Thoracic aorta (tissue), 2 donors: ENCODE measurements around the gene MICAL3. TPM values are rescaled to one million over a fixed set of nuclear protein-coding genes. Genes with fewer than 3 reads are reported as not detected.

ENCODE experiments used
- ATAC-seq: fragments of 150-250 bp; one replicate; pipeline ENCODE4 v1.8.0; 2017; ENCODE audit warnings: low read depth; ENCODE audit not compliant: insufficient number of reproducible peaks, low FRiP score
- DNase-seq: peaks from one replicate; pipeline ENCODE4 v3.0.0-alpha.2; 2020; ENCODE audit warnings: low spot score
- H3K27ac ChIP-seq, 2 donors: fragments of 200-600 bp; sonication (generic); 1 replicate in 1 of 2; 2 replicates in 1 of 2; pipeline ENCODE4 v1.5.1; 2016; ENCODE audit warnings: mild to moderate bottlenecking in 2 of 2, moderate library complexity in 2 of 2
- H3K27me3 ChIP-seq: fragments of 200-600 bp; sonication (generic); replicated peaks from 2 replicates; pipeline ENCODE4 v1.6.0; 2016; ENCODE audit warnings: mild to moderate bottlenecking; ENCODE audit not compliant: insufficient read depth
- H3K36me3 ChIP-seq: fragments of 200-600 bp; sonication (generic); one replicate; pipeline ENCODE4 v1.5.1; 2016
- H3K4me1 ChIP-seq, 2 donors: fragments of 200-600 bp; sonication (generic); 1 replicate in 1 of 2; 2 replicates in 1 of 2; pipeline versions ENCODE4 v1.5.1 to v1.6.0; 2016; ENCODE audit warnings: low read depth in 2 of 2, mild to moderate bottlenecking in 1 of 2; ENCODE audit not compliant: control insufficient read depth in 1 of 2
- H3K4me3 ChIP-seq: fragments of 200-600 bp; sonication (generic); 2 replicates; pipeline ENCODE4 v1.5.1; 2016; ENCODE audit warnings: mild to moderate bottlenecking
- H3K9me3 ChIP-seq: fragments of 200-600 bp; sonication (generic); 2 replicates; pipeline ENCODE4 v1.5.1; 2016
- total RNA-seq, 2 donors: library from RNA; depleted of rRNA; stranded (reverse); fragments of >200 nt; gene quantifications; one replicate each; pipeline versions ENCODE4 v1.1.0 to v1.2.3, GENCODE V29; 2016
- TF ChIP-seq, protein P1 (sequence below): fragments of 200-600 bp; sonication (generic); IDR thresholded peaks from one replicate; pipeline ENCODE4 v1.5.1; 2019; ENCODE audit warnings: antibody characterized with exemption

The MICAL3 gene
- total RNA-seq, 2 donors from 2014 or later: 45.2 to 78.0 TPM

DNA sequence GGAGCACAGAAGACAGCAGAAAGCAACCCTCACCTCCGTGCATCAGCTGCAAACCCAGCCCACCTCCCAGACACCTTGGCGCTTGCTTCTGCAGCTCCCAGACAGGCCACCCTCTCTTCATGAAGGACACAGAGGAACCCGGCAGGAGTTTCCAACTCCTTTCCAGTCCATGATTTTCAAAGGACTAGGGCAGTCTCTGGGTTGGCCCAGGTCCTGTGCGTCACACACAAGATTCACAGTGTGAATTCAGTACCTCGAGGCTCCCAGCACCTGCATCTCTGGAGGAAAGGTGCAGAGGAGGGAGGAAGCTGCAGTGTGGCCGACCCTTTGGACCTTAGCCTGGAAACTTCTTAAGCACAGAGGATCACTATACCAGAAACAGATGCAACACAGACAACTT is 189.1 kb downstream of the MICAL3 start:
- peaks cover 8 to 31% of the 10 kb centered on the region in 2 donors for H3K4me1 ChIP-seq
- peaks cover 4% of the 10 kb centered on the region for H3K36me3 ChIP-seq
- H3K27ac ChIP-seq: no peak overlapping the region
- H3K9me3 ChIP-seq: no peaks in the 10 kb centered on the region
- TF ChIP-seq, protein P1, sequence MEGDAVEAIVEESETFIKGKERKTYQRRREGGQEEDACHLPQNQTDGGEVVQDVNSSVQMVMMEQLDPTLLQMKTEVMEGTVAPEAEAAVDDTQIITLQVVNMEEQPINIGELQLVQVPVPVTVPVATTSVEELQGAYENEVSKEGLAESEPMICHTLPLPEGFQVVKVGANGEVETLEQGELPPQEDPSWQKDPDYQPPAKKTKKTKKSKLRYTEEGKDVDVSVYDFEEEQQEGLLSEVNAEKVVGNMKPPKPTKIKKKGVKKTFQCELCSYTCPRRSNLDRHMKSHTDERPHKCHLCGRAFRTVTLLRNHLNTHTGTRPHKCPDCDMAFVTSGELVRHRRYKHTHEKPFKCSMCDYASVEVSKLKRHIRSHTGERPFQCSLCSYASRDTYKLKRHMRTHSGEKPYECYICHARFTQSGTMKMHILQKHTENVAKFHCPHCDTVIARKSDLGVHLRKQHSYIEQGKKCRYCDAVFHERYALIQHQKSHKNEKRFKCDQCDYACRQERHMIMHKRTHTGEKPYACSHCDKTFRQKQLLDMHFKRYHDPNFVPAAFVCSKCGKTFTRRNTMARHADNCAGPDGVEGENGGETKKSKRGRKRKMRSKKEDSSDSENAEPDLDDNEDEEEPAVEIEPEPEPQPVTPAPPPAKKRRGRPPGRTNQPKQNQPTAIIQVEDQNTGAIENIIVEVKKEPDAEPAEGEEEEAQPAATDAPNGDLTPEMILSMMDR: no peak
- no peak overlapping the region for H3K4me3 ChIP-seq
- no peaks in the 10 kb centered on the region for H3K27me3 ChIP-seq
- DNase-seq: no peak
- ATAC-seq: no peak

DNA sequence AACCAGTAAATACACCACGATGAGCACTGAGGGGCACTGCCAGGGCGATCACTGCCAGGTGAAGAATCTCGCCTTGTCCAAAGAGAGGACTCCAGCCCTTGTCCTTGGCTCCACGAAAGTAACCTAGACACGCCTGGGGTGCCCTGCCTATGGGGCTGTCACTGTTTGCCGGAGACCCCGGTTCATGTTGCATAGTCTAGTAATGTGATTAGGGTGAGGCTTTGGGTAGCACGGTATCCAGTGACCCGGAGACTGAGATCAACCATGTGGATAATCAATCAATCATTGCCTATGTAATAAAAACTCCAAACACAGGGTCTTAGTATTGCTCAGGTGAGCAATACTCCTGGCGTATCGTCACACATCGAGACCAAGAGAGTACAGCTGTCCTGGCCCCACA is 190.9 kb downstream of the MICAL3 start:
- Histone ChIP-seq H3K27ac (no peak overlapping the region), H3K27me3 (no peaks in the 10 kb centered on the region), H3K36me3 (peaks cover 2% of the 10 kb centered on the region), H3K4me3 (no peak overlapping the region), H3K9me3 (no peaks in the 10 kb centered on the region), H3K4me1 (peaks cover 8 to 34% of the 10 kb centered on the region in 2 donors)
- no peak for ATAC-seq
- no peak for DNase-seq
- TF ChIP-seq, protein P1: no peak

- Histone ChIP-seq H3K27ac (no peak overlapping the region), H3K9me3 (no peaks in the 10 kb centered on the region), H3K4me3 (no peak overlapping the region), H3K4me1 (peaks cover 8 to 31% of the 10 kb centered on the region in 2 donors), H3K27me3 (no peaks in the 10 kb centered on the region), H3K36me3 (no peaks in the 10 kb centered on the region)
- TF ChIP-seq, protein P1: no peak
- ATAC-seq (no peak), DNase-seq (no peak)
These were observed 191.7 kb downstream of the MICAL3 start for GRCh38 chr22:17832665-17833064.

- ATAC-seq (no peak), DNase-seq (no peak)
- Histone ChIP-seq H3K9me3 (no peaks in the 10 kb centered on the region), H3K27ac (peak overlapping the region; percentile 46 to 63), H3K36me3 (no peaks in the 10 kb centered on the region), H3K27me3 (no peaks in the 10 kb centered on the region), H3K4me3 (no peak overlapping the region), H3K4me1 (peaks cover 7 to 21% of the 10 kb centered on the region in 2 donors)
- TF ChIP-seq, protein P1: no peak
These were observed 192.7 kb downstream of the MICAL3 start for GRCh38 chr22:17831501-17832251.

DNA sequence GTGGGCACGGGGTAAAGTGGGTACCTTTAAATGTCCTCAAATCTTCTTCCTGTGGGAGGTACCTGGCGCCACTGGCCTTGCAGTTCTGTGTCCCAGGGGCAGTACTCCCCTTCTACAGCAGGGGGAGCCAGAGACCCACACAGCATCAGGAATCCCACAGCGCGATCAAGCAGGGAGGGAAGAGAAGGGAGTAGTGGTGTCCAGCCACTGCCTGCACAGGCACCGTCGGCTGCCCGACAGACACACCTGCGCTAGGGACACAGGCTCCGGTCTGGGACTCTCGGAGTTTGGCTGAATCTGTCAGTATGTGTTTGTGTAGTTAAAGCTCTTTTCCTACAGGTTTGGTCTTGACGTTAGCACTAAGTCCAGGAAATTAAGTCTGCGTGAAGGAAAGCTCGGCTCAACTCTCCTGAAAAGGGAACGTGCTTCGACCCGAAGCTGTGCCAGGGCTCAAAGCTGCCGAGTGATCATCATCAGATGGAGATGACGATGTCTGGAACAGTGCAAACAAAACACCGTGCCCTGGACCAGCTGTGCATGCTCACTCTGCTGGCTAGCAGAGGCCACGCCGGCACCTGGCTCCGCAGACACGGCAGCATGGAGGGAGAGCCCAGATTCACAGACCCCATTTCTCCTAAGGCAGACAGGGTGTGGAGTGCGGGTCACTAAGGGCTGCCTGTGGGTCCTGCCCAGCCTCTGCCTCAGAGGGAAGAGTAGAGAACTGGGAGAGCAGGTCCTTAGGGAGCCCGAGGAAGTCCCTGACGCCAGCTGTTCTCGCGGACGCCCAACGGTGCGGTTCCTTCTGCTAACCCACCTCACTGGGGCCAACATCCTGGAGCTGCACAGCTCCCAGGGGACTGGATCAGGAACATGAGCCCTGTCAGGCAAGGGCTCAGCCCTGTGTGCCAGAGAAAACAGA is 194.1 kb downstream of the MICAL3 start:
- ATAC-seq (peak; percentile 59), DNase-seq (peak; percentile 55)
- H3K27me3 ChIP-seq: no peaks in the 10 kb centered on the region
- no peak overlapping the region for H3K4me3 ChIP-seq
- H3K36me3 ChIP-seq: peaks cover 3% of the 10 kb centered on the region
- H3K9me3 ChIP-seq: no peaks in the 10 kb centered on the region
- H3K4me1 ChIP-seq: peaks cover 4 to 20% of the 10 kb centered on the region in 2 donors
- TF ChIP-seq, protein P1: peak; percentile 100
- peak overlapping the region in 1 of 2 donors; percentile 63 for H3K27ac ChIP-seq
